NCI-H1694 treated with DMSO at 0.1 percent for 48 hours (cell line): ENCODE data around the gene FYN.
"Not testable (repeated sequence)": the region's sequence is repeated elsewhere in the genome, so short reads cannot be mapped to it uniquely, and the experiment has no call there.

Source experiments
- DNase-seq: peaks from one replicate; lab custom pipeline; 2025; lab: John Stamatoyannopoulos, UW

The FYN gene

GRCh38 chr6:111873178-111874024, at the start of gene FYN:
FYN (minus strand) TSS chr6:111873452; CDS start chr6:111720051, 153,401 bp downstream.
- peak; percentile 94 for DNase-seq

DNA sequence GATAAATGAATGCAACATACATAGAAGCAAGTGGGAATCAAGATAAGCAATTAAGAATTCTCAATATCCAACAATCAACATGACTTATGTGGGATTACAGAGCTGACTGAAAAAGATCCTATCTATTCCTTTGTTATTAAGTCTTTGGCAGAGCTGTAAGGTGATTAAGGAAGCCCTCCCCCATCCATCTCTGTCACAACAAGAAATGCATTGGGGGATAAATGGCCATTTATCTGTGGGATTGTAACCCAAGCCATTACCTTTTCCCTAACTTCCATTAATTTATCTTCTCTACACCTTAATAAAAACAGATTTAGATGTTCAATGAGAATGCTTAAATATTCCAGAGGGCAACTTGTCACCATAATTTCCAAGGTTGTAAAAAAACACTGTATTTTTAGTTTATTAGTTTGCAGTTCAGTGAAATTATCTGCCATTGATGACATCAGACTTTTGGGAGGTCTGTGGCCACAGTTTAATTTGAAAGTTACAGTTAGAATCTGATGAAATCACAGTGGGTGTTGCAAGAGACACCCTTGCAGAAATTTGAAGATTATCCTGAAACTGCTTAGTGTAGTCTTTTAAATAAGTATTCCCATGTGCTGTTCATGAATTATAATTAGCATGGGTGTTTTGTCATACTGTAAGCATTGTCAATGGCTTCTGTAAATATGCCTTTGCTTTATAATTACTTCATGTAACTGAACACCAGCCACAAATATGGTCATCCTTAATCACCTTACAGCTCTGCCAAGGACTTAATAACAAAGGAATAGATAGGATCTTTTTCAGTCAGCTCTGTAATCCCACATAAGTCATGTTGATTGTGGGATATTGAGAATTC, 49.4 kb upstream of the FYN start:
- no peak for DNase-seq

DNA sequence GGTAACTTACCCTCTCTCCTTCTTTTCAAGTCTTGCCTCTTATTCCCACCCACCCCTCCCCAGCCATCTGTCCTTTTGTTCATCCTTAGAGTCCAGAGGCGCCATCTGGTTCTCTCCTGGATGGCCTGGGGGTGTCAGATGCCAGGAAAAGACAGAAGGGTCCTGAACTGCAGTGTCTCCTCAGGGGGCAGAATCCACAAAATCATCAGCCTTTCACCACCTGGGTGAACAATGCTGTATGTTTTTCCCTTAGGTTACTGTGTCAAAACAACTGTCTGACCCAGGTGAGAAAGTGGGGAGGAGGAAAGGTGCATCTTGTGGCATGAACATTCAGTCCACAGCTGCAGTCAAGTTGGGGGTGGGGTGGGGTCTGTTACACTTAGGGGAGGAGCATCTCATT, 47.9 kb upstream of the FYN start:
- DNase-seq: no peak

DNA sequence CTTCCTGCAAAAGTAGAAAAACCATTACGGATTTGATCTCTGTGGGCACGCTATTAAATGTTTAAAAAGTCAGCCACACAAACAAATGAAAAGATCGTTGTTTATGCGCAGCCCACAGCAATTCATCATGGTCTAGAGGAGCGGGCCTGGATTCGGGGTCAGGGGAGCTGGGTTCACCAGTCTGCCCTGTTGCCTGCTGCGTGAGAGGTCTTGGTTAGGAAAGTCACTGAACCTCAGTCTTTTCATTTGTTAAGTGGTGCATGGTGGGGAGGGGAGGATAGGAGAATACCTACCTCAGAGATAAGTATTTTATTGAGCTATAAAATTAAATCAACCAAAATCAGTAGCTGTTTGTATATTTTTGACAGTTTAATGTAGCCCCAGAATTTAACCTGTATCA, 47.3 kb upstream of the FYN start:
- DNase-seq: no peak

DNA sequence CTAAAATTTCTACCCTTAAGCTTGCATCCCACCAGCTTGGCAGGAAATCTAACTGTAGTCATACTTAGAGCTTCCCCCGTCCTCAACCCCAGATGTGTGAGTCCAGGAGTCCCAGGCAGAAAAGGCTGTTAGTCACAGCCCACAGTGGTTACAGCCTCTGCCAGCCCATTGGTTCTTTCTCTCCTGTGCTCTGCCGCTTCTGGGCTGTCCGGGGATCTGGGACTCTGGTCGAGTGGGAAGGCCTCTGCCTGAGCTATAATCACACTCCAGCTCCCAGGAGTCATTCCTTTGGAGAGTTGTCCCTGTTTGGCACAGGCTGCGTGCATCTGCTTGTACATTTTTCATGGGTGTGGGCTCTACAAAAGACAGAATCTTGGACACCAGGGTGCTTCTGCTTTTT, 45.6 kb upstream of the FYN start:
- DNase-seq: no peak

DNA sequence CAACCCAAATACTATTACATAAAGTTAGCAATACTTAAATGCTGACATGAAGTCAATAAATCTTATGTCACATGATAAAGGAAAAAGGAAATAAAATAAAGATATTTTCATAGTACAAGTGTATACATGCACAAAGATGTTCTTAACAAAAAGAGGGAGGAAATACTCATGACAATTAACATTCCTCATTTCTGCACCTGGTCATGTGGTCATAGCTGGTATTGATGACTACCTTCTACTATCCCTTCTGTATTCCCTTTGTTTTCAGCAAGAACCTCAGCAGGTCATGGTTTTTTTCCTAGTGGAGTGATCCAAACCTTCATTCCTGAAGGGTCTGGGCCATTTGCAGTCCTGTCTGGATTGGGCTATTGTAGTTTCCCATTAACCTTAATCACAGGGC, 43.5 kb upstream of the FYN start:
- DNase-seq: no peak

DNA sequence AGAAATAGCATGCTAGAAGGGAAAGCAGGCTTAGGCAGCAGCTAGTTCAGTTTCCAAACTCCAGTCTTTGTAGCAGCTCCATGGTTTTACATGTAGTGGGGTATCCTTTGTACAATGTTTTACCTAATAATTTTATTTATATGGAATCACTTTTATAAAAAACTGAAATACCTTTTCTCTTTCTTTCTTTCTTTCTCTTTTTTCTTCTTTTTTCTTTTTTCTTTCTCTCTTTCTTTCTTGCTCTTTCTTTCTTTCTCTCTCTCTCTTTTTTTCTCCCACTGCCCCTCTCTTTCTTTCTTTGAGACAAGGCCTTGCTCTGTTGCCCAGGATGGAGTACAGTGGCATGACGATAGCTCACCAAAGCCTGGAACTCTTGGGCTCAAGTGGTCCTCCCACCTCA, 41.4 kb upstream of the FYN start:
- DNase-seq: no peak

GRCh38 chr6:111912904-111913303, 39.7 kb upstream of the FYN start:
- DNase-seq: no peak

DNA sequence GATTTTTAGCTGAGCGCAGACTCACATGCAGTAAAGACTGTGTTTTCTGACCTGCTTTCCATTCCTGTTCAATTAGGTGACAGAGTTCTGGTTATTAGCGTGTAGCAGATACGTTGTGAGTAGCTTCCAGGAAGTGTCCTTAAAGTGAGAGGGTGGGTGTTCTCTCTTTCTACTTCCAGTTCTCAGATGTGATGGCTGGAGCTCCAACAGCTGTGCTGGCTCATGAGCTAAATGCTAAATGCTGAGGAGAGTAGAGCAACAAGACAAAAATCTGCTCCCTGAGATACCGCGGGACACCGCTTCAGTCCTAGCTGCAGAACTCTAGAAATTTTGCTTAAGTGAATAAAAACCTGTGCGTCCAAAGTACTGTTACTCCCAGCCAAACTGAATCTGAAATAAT, 38.2 kb upstream of the FYN start:
- DNase-seq: no peak

GRCh38 chr6:111909238-111909637, 36.0 kb upstream of the FYN start:
- DNase-seq: no peak

DNA sequence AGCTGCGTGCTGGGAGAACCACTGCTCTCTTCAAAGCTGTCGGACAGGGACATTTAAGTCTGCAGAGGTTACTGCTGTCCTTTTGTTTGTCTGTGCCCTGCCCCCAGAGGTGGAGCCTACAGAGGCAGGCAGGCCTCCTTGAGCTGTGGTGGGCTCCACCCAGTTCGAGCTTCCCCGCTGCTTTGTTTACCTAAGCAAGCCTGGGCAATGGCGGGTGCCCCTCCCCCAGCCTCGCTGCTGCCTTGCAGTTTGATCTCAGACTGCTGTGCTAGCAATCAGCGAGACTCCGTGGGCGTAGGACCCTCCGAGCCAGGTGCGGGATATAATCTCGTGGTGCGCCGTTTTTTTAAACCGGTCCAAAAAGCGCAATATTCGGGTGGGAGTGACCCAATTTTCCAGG, 35.1 kb upstream of the FYN start:
- DNase-seq: not testable (repeated sequence)

- no peak for DNase-seq
Measured at GRCh38 chr6:111900735-111901134, 27.5 kb upstream of the FYN start.

- no peak for DNase-seq
Measured at GRCh38 chr6:111899531-111899930, 26.3 kb upstream of the FYN start.

GRCh38 chr6:111898452-111898851, 25.2 kb upstream of the FYN start:
- no peak for DNase-seq

DNA sequence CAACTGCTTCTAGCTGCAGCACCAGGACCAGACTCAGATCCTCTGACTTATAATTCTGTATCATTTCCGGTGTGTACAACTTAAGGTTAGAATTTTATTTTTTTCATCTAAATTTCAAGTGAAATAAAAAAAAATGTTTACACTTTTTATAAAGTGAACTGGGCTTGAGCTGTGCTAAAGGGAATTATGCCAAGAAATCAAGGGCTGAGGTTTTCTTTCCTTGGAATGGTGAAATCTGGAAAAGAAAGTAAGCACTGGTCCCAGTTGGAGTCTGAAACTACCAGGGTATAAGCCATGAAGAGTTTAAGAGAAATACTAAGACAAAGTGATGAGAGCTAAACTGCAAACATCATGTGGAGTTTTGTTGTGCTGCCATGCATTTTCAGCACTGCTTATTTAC, 21.7 kb upstream of the FYN start:
- DNase-seq: no peak

DNA sequence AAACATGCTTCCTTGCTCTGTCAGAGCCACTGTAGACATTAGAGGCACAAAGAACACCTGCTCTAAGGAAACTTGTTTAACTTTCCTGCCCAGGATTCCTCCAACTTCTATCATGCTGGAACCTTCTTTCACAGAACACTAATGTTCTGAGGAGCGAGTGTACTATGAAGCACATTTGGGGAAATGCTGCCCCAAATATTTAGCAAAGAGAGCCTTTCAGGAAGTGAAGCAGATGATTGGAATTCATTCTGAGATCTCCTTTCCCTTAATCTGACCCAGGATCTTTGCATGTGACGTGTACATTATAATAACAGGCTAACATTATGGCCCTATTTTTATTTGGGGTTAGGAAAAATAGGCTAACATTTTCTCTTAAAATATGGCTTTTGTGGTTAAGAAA, 21.0 kb upstream of the FYN start:
- DNase-seq: no peak

DNA sequence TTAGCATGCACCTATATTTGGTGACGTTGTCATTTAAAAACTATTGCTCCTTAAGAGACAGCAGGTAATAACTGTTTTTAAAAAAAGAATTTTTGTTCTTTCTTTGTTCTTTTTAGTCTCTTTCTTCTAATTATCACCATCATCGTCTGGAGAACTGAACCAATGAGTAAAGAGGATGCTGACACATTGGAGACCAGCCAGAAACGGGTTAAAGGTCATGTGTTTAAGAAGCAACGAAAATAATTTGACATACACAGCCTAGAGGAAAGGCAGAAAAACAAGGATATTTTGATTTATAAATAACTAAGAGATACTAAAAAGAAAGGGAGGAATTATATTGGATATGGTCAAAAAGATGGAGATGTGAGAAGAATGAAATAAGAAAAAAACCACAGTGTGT, 19.2 kb upstream of the FYN start:
- DNase-seq: no peak

DNA sequence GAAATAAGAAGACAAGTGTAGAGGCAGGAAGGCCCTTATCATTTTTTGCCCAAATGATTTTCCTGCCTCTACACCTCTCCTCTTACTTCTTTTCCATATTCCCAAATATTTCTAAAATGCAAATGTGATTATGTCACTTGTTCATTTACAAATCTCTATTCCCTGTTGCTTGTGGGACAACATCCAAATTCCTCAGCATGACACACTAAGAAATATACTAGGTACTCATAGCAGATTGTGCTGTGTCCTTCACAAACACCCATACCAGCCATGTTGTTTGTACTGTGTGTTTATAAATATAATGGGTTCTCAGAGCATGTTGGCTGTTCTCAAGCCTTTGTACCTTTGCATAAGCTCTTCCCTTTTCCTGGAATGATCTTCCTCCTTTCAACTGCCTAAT, 17.7 kb upstream of the FYN start:
- DNase-seq: no peak

- DNase-seq: no peak
Measured at GRCh38 chr6:111888928-111889695, 15.9 kb upstream of the FYN start.

- not testable (repeated sequence) for DNase-seq
Measured at GRCh38 chr6:111886793-111887192, 13.5 kb upstream of the FYN start.

DNA sequence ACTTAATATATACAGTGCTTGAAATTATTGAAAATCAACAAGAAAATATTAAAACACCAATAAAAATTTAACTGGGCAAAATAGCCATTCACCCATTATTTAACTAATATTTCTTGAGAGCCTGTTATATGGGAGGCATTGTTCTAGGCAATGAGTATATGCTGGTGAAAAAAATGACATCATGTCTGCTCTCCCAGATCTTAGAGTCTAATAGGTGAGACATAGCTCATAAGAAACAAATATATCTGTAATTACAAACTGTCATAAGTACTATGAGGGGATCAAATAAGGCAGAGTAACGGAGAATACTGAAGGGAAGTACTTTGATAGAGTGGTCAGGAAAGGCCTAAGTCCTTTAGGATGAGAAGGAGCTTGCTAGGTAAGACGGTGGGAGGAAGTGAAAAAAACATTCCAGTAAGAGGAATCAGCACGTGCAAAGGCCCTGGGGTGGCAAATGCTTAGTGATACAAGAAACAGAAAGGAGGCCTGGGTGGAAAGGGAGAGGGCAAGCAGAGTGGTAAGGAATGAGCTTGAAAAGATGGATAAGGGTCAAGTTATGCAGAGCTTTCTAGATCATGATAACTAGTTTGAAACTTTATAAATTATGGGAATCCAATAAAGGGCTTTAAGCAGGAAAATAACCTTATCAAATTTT, 12.2 kb upstream of the FYN start:
- no peak for DNase-seq

GRCh38 chr6:111884068-111884467, 10.8 kb upstream of the FYN start:
- DNase-seq: no peak
